HEK293 (cell line): ENCODE measurements around the gene MLX.

Experiments
- HIC1 ChIP-seq: fragments of 450-650 bp; formaldehyde crosslinking; IDR thresholded peaks from 2 replicates; pipeline ENCODE4 v1.5.1; 2016; ENCODE audit warnings: missing biosample characterization, missing genetic modification characterization
- PRDM6 ChIP-seq: fragments of 450-650 bp; formaldehyde crosslinking; IDR thresholded peaks from 2 replicates; pipeline ENCODE4 v1.5.1; 2017; ENCODE audit warnings: missing biosample characterization, missing genetic modification characterization
- SP7 ChIP-seq: fragments of 450-650 bp; formaldehyde crosslinking; IDR thresholded peaks from 2 replicates; pipeline ENCODE4 v1.5.1; 2016; ENCODE audit warnings: missing biosample characterization, missing genetic modification characterization
- TRIM28 ChIP-seq: IDR thresholded peaks from 2 replicates; pipeline ENCODE4 v1.6.1; 2011; ENCODE audit warnings: low read length, control low read depth, borderline replicate concordance
- WT1 ChIP-seq: fragments of 450-650 bp; formaldehyde crosslinking; IDR thresholded peaks from 2 replicates; pipeline ENCODE4 v1.5.1; 2016; ENCODE audit warnings: missing biosample characterization, missing genetic modification characterization
- ZBTB17 ChIP-seq: fragments of 450-650 bp; formaldehyde crosslinking; IDR thresholded peaks from 2 replicates; pipeline ENCODE4 v1.5.1; 2016; ENCODE audit warnings: missing biosample characterization, missing genetic modification characterization
- ZBTB20 ChIP-seq: fragments of 450-650 bp; formaldehyde crosslinking; IDR thresholded peaks from 2 replicates; pipeline ENCODE4 v1.5.1; 2016; ENCODE audit warnings: missing biosample characterization, missing genetic modification characterization
- ZBTB44 ChIP-seq: fragments of 450-650 bp; IDR thresholded peaks from 2 replicates; pipeline ENCODE4 v1.5.1; 2018; ENCODE audit warnings: missing biosample characterization, mild to moderate bottlenecking, missing genetic modification characterization
- ZBTB8A ChIP-seq: fragments of 450-650 bp; formaldehyde crosslinking; IDR thresholded peaks from 2 replicates; pipeline ENCODE4 v1.5.1; 2016; ENCODE audit warnings: missing biosample characterization, missing genetic modification characterization
- ZFP69B ChIP-seq: fragments of 450-650 bp; formaldehyde crosslinking; IDR thresholded peaks from 2 replicates; pipeline ENCODE4 v1.5.1; 2016; ENCODE audit warnings: missing biosample characterization, missing genetic modification characterization
- ZNF24 ChIP-seq: fragments of 450-650 bp; formaldehyde crosslinking; IDR thresholded peaks from 2 replicates; pipeline ENCODE4 v1.5.1; 2016; ENCODE audit warnings: missing biosample characterization, missing genetic modification characterization
- ZNF26 ChIP-seq: fragments of 450-650 bp; formaldehyde crosslinking; IDR thresholded peaks from 2 replicates; pipeline ENCODE4 v1.5.1; 2016; ENCODE audit warnings: missing biosample characterization, missing genetic modification characterization
- ZNF280C ChIP-seq: fragments of 450-650 bp; formaldehyde crosslinking; IDR thresholded peaks from 2 replicates; pipeline ENCODE4 v1.5.1; 2016; ENCODE audit warnings: missing biosample characterization, missing genetic modification characterization
- ZNF335 ChIP-seq: fragments of 450-650 bp; formaldehyde crosslinking; conservative IDR thresholded peaks from 2 replicates; pipeline ENCODE4 v1.5.1; 2016; ENCODE audit warnings: missing biosample characterization, missing genetic modification characterization
- ZNF341 ChIP-seq: fragments of 450-650 bp; formaldehyde crosslinking; IDR thresholded peaks from 2 replicates; pipeline ENCODE4; 2016; ENCODE audit warnings: low read depth, missing biosample characterization, missing genetic modification characterization
- ZNF350 ChIP-seq: fragments of 450-650 bp; formaldehyde crosslinking; IDR thresholded peaks from 2 replicates; pipeline ENCODE4 v1.5.0; 2017; ENCODE audit warnings: missing biosample characterization, mild to moderate bottlenecking, missing genetic modification characterization
- ZNF426 ChIP-seq: fragments of 450-650 bp; formaldehyde crosslinking; IDR thresholded peaks from 2 replicates; pipeline ENCODE4 v1.5.1; 2017; ENCODE audit warnings: missing biosample characterization, missing genetic modification characterization, mild to moderate bottlenecking, inconsistent platforms, moderate library complexity
- ZNF449 ChIP-seq: fragments of 450-650 bp; formaldehyde crosslinking; IDR thresholded peaks from 2 replicates; pipeline ENCODE4 v1.5.1; 2017; ENCODE audit warnings: missing biosample characterization, mild to moderate bottlenecking, missing genetic modification characterization, moderate library complexity
- ZNF48 ChIP-seq: fragments of 450-650 bp; formaldehyde crosslinking; IDR thresholded peaks from 2 replicates; pipeline ENCODE4 v1.5.1; 2016; ENCODE audit warnings: missing biosample characterization, missing genetic modification characterization
- ZNF501 ChIP-seq: fragments of 450-650 bp; formaldehyde crosslinking; IDR thresholded peaks from 2 replicates; pipeline ENCODE4 v1.5.1; 2016; ENCODE audit warnings: missing biosample characterization, missing genetic modification characterization
- ZNF571 ChIP-seq: fragments of 450-650 bp; formaldehyde crosslinking; IDR thresholded peaks from 2 replicates; pipeline ENCODE4 v1.5.0; 2017; ENCODE audit warnings: missing biosample characterization, missing genetic modification characterization
- ZNF585B ChIP-seq: fragments of 450-650 bp; formaldehyde crosslinking; IDR thresholded peaks from 2 replicates; pipeline ENCODE4 v1.5.1; 2016; ENCODE audit warnings: missing biosample characterization, missing genetic modification characterization
- ZNF596 ChIP-seq: fragments of 450-650 bp; IDR thresholded peaks from 2 replicates; pipeline ENCODE4 v1.5.0; 2018; ENCODE audit warnings: missing biosample characterization, mild to moderate bottlenecking, missing genetic modification characterization, moderate library complexity
- ZNF600 ChIP-seq: fragments of 450-650 bp; formaldehyde crosslinking; IDR thresholded peaks from 2 replicates; pipeline ENCODE4 v1.5.1; 2016; ENCODE audit warnings: missing biosample characterization, missing genetic modification characterization
- ZNF645 ChIP-seq: fragments of 450-650 bp; formaldehyde crosslinking; IDR thresholded peaks from 2 replicates; pipeline ENCODE4; 2016; ENCODE audit warnings: missing biosample characterization, missing genetic modification characterization
- ZNF791 ChIP-seq: fragments of 450-650 bp; formaldehyde crosslinking; IDR thresholded peaks from 2 replicates; pipeline ENCODE4 v1.5.1; 2016; ENCODE audit warnings: missing biosample characterization, missing genetic modification characterization
- ZNF843 ChIP-seq: fragments of 450-650 bp; formaldehyde crosslinking; IDR thresholded peaks from 2 replicates; pipeline ENCODE4 v1.5.1; 2016; ENCODE audit warnings: missing biosample characterization, missing genetic modification characterization

Gene MLX

GRCh38 chr17:42531455-42532354, 35.2 kb upstream of the MLX start (continued):
- TF ChIP-seq ZNF449 (tag by site-specific recombination): 0 out of 2 replicates have a peak, but pooled peaks have one; percentile 18
- no peak for TF ChIP-seq ZNF24 (tag by site-specific recombination)
- peak; percentile 19; the same call in 1 of the 2 replicates for TF ChIP-seq ZBTB8A (tag by site-specific recombination)
- TF ChIP-seq ZNF350 (tag by site-specific recombination): no peak
- TF ChIP-seq ZNF280C: no peak
- TF ChIP-seq ZNF335: peak; percentile 43
- TF ChIP-seq TRIM28: no peak
- peak; percentile 80 for TF ChIP-seq ZBTB17
- no peak for TF ChIP-seq PRDM6 (tag by site-specific recombination)
- TF ChIP-seq ZNF501 (tag by site-specific recombination): no peak; the same call in 1 of the 2 replicates
- no peak for TF ChIP-seq ZBTB20 (tag by site-specific recombination)
- TF ChIP-seq ZNF26 (tag by site-specific recombination): no peak
- no peak for TF ChIP-seq ZNF645 (tag by site-specific recombination)
- TF ChIP-seq ZNF596 (tag by site-specific recombination): no peak
- TF ChIP-seq ZNF600 (tag by site-specific recombination): peak; percentile 57
- no peak for TF ChIP-seq ZNF571
- no peak for TF ChIP-seq ZNF48 (tag by site-specific recombination)
- TF ChIP-seq HIC1 (tag by site-specific recombination): no peak
- no peak for TF ChIP-seq ZNF585B (tag by site-specific recombination)
- no peak for TF ChIP-seq ZFP69B (tag by site-specific recombination)
- TF ChIP-seq ZNF426 (tag by site-specific recombination): no peak
- no peak for TF ChIP-seq WT1 (tag by site-specific recombination)
- TF ChIP-seq ZNF791 (tag by site-specific recombination): no peak
- TF ChIP-seq ZBTB44: peak; percentile 99
- peak; percentile 54 for TF ChIP-seq ZNF341 (tag by site-specific recombination)
- TF ChIP-seq SP7: no peak
- no peak for TF ChIP-seq ZNF843 (tag by site-specific recombination)
